ENCODE results near the gene NUDT4. TPM values are rescaled to one million over a fixed set of nuclear protein-coding genes. Genes with fewer than 3 reads are reported as not detected.

The NUDT4 gene
- total and polyA plus RNA-seq, 2 of the 13 experiments (the other 11 are each of a cell fraction or from before 2014, with no cell fraction given), result 37.3 to 70.1 TPM

DNA sequence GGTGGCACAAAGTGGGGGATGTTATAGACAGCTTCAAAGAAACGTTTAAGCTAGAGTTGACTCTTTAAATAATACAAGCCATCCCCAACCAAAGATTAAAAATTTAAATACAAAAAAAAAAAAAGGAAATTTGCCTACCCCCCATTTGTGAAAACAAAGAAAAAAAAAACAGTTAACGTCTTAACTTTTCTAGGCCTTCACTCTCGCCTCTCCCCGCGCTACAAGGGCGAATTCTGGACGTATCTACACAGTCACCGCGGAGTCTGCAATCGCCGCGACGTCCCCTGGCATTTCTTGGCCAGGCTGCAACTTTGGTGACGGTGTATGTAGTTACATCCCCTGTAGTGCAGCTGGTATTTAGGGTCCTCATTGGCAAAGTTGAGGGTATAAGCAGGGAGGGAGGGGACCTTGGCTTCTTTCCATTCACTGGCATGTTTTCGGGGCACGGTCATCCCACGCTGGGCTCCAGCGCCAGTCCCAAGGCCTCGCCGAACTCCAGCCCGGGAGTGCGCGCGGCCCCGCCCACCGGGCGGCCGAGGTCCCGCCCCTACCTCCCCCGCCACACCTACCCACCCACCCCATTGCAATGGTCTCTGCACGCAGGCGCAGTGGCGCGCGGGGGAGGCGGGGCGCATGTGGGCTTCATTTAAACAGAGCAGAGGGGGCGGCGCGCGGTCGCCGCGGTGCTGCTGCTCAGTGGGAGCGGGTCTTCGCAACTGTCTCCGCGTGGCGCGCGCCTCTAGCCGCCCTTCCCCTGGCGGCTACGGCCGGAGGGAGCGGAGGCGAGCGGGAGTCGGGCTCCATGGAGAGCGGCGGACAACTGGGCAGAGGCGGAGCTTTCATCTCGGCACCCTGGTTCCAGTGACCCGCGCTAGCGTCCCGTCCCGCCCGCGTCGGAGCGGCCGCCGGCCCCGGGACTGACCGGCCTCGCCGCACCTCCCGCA is at the start of gene NUDT4 (continued):
- TF ChIP-seq MLLT10 (CRISPR knock-in tag; IDR thresholded peaks at IDR 0.05) (no peak), KMT2B (CRISPR knock-in tag; IDR thresholded peaks at IDR 0.05) (peak; percentile 65), BRCA1 (CRISPR knock-in tag; IDR thresholded peaks at IDR 0.05) (peak; percentile 41; the same call in 1 of the 2 replicates), ZBTB1 (CRISPR knock-in tag; IDR thresholded peaks at IDR 0.05; ENCODE audit: borderline replicate concordance) (no peak), TAF15 (IDR thresholded peaks at IDR 0.05; ENCODE audit: low read depth, low read length, poor library complexity, severe bottlenecking) (no peak), CBX1 (IDR thresholded peaks at IDR 0.05; ENCODE audit: low read depth) (peak; percentile 22), MAZ (IDR thresholded peaks at IDR 0.05; ENCODE audit: borderline replicate concordance, low read depth, low read length) (peak; percentile 44; the same call in 1 of the 2 replicates), MAZ (CRISPR knock-in tag; IDR thresholded peaks at IDR 0.05; ENCODE audit: low read depth) (0 out of 2 replicates have a peak, but pooled peaks have one; percentile 48), ZIK1 (CRISPR knock-in tag; IDR thresholded peaks at IDR 0.05; ENCODE audit: borderline replicate concordance, low read depth) (peak; percentile 59; the same call in 1 of the 2 replicates), PHF21A (CRISPR knock-in tag; IDR thresholded peaks at IDR 0.05) (no peak)
- TF ChIP-seq, protein P1, sequence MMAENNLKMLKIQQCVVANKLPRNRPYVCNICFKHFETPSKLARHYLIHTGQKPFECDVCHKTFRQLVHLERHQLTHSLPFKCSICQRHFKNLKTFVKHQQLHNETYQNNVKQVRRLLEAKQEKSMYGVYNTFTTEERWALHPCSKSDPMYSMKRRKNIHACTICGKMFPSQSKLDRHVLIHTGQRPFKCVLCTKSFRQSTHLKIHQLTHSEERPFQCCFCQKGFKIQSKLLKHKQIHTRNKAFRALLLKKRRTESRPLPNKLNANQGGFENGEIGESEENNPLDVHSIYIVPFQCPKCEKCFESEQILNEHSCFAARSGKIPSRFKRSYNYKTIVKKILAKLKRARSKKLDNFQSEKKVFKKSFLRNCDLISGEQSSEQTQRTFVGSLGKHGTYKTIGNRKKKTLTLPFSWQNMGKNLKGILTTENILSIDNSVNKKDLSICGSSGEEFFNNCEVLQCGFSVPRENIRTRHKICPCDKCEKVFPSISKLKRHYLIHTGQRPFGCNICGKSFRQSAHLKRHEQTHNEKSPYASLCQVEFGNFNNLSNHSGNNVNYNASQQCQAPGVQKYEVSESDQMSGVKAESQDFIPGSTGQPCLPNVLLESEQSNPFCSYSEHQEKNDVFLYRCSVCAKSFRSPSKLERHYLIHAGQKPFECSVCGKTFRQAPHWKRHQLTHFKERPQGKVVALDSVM (CRISPR knock-in tag; IDR thresholded peaks at IDR 0.05), result no peak
- TF ChIP-seq, protein P2, sequence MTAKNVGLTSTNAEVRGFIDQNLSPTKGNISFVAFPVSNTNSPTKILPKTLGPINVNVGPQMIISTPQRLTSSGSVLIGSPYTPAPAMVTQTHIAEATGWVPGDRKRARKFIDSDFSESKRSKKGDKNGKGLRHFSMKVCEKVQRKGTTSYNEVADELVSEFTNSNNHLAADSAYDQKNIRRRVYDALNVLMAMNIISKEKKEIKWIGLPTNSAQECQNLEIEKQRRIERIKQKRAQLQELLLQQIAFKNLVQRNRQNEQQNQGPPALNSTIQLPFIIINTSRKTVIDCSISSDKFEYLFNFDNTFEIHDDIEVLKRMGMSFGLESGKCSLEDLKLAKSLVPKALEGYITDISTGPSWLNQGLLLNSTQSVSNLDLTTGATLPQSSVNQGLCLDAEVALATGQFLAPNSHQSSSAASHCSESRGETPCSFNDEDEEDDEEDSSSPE (CRISPR knock-in tag; IDR thresholded peaks at IDR 0.05), result peak; percentile 68
- TF ChIP-seq, protein P3, sequence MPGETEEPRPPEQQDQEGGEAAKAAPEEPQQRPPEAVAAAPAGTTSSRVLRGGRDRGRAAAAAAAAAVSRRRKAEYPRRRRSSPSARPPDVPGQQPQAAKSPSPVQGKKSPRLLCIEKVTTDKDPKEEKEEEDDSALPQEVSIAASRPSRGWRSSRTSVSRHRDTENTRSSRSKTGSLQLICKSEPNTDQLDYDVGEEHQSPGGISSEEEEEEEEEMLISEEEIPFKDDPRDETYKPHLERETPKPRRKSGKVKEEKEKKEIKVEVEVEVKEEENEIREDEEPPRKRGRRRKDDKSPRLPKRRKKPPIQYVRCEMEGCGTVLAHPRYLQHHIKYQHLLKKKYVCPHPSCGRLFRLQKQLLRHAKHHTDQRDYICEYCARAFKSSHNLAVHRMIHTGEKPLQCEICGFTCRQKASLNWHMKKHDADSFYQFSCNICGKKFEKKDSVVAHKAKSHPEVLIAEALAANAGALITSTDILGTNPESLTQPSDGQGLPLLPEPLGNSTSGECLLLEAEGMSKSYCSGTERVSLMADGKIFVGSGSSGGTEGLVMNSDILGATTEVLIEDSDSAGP (CRISPR knock-in tag; IDR thresholded peaks at IDR 0.05; ENCODE audit: borderline replicate concordance), result no peak
- TF ChIP-seq, protein P4, sequence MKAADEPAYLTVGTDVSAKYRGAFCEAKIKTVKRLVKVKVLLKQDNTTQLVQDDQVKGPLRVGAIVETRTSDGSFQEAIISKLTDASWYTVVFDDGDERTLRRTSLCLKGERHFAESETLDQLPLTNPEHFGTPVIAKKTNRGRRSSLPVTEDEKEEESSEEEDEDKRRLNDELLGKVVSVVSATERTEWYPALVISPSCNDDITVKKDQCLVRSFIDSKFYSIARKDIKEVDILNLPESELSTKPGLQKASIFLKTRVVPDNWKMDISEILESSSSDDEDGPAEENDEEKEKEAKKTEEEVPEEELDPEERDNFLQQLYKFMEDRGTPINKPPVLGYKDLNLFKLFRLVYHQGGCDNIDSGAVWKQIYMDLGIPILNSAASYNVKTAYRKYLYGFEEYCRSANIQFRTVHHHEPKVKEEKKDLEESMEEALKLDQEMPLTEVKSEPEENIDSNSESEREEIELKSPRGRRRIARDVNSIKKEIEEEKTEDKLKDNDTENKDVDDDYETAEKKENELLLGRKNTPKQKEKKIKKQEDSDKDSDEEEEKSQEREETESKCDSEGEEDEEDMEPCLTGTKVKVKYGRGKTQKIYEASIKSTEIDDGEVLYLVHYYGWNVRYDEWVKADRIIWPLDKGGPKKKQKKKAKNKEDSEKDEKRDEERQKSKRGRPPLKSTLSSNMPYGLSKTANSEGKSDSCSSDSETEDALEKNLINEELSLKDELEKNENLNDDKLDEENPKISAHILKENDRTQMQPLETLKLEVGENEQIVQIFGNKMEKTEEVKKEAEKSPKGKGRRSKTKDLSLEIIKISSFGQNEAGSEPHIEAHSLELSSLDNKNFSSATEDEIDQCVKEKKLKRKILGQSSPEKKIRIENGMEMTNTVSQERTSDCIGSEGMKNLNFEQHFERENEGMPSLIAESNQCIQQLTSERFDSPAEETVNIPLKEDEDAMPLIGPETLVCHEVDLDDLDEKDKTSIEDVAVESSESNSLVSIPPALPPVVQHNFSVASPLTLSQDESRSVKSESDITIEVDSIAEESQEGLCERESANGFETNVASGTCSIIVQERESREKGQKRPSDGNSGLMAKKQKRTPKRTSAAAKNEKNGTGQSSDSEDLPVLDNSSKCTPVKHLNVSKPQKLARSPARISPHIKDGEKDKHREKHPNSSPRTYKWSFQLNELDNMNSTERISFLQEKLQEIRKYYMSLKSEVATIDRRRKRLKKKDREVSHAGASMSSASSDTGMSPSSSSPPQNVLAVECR (CRISPR knock-in tag; IDR thresholded peaks at IDR 0.05; ENCODE audit: borderline replicate concordance), result peak; percentile 44
- TF ChIP-seq, protein P5, sequence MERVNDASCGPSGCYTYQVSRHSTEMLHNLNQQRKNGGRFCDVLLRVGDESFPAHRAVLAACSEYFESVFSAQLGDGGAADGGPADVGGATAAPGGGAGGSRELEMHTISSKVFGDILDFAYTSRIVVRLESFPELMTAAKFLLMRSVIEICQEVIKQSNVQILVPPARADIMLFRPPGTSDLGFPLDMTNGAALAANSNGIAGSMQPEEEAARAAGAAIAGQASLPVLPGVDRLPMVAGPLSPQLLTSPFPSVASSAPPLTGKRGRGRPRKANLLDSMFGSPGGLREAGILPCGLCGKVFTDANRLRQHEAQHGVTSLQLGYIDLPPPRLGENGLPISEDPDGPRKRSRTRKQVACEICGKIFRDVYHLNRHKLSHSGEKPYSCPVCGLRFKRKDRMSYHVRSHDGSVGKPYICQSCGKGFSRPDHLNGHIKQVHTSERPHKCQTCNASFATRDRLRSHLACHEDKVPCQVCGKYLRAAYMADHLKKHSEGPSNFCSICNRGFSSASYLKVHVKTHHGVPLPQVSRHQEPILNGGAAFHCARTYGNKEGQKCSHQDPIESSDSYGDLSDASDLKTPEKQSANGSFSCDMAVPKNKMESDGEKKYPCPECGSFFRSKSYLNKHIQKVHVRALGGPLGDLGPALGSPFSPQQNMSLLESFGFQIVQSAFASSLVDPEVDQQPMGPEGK (CRISPR knock-in tag; IDR thresholded peaks at IDR 0.05), result peak; percentile 62; the same call in 1 of the 2 replicates

Measured in HepG2 (cell line).